Hematopoietic multipotent progenitor cell treated with erythropoietin and hydrocortisone succinate and interleukin-3 and kit ligand, for 8 days (in vitro differentiated cells): ENCODE data around the gene NBAS.
A peak's percentile ranks its signal among the peaks of the same experiment; 100 is the strongest.

ENCODE experiments used
- DNase-seq: peaks from one replicate; pipeline ENCODE4 v3.0.0-alpha.2; 2015

NBAS gene

DNA sequence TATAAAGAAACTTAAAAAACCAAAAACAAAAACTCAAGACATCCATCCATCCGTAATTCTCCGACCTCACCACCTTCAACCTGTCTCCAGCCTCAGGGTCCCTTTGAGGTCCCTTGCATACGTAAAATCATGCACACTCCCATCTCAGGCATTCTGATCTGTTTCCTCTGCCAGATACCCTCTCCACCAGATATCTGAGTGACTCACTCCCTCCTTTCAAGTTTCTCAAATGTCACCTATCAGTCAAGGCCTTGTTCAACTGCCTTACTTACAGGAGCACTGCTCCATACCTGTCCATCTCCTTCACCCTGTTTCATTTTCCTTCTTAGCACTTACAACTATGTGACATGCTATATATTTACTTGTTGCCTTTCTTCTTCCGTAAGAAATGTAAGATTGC lies 369.3 kb downstream of the NBAS start:
- no peak for DNase-seq

- DNase-seq: peak; percentile 24
Measured at GRCh38 chr2:15189216-15189615, 371.9 kb downstream of the NBAS start.

- no peak for DNase-seq
Measured at GRCh38 chr2:15187702-15188101, 373.4 kb downstream of the NBAS start.

DNA sequence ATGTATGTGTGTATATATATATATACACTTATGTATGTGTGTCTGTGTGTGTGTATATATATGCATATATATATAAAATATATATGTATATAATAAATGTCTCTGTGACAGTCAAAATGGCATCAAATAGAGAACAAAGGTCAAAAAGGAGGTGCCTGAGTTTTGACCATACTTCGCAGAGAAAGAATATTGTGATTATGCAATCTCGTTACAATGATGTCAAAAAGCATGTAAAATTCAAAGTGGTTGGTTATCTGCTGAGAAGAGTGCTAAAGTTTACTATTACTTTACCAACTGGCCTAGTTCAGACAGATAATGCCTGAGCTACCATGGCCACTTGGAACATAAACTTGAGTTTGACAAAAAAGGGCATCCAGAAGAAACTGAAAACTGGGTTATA lies 375.0 kb downstream of the NBAS start:
- DNase-seq: no peak

DNA sequence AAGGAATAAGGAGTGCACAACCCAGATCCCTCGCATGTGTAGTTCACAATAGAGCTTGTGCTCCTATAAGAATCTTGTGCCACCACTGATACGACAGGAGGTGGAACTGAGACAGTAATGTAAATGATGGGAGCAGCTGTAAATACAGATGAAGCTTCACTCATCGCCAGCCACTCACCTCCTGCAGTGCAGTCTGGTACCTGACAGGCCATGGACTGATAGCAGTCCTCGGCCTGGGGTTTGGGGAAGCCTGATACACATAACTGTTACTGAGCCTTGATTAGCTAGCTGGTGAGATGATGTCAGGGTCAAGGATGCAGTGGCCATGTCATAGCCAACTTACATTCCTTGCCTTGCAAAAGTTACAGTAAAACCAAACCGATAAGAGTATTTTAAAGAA lies 376.6 kb downstream of the NBAS start:
- no peak for DNase-seq

DNA sequence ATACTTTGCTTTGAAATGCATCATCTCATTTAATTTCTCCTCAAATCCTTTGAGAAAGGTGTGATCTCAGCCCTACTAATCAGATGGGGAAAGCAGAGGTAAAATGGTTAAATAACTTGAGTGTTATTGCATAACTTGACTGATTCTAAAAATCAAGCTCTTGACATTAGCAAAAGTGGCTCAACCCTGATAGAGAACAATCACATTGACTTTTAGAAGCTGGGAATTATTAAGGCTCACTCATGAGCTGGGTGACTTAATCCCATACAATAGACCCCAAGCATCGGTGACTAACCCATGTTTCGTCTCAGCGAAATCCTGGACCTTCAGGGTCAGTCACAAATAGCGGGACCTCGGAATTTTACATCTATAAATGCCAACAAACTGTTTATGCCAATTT lies 378.9 kb downstream of the NBAS start:
- no peak for DNase-seq

DNA sequence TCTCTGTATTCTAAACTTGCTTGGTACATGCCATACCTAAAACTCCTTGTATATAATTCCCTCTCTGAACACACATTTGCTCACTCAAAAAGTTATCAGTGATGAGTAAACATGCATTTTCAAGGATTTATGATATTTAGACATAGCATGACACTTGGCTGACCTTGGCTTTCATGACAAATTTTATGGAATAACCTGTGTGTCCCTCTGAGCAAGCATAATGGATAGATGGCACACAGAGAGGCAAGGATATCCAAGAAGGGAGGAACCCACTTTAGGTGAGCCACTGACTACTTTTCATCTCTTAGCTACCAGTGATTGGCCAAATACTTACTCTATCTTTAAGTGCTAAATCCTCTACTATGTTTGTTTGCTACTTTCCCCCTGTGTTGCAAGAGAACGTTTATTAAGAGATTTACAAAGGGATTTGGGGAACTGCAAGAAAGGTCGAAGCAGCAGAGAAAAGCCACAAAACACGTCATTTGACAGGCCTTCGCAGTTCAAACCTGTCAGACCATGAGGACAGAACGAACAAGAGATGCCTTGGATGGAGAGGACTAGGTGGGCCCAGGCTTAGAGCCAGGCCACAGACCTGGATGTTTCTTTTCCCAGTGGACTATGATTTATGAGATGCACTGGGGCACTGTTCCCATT lies 379.9 kb downstream of the NBAS start:
- DNase-seq: no peak

DNA sequence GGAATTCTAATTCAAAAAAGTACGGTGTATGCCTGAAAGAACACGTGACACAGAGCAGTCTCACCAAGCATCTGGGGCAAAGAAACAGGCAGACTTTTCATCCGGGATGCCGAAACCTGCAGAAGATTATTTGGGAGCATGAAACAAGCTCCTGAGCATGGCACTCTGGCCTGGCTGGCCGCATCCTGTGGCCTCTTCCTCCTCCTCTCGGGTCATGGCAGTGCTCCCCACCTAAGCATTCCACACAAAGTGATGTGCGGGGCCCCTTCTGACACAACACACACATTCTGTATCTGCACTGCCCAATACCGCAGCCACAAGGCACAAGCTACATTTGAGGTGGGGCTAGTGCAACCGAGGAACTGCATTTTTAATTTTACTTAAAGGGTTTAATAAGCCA lies 380.8 kb downstream of the NBAS start:
- DNase-seq: no peak

GRCh38 chr2:15178946-15179345 lies 382.2 kb downstream of the NBAS start:
- no peak for DNase-seq

DNA sequence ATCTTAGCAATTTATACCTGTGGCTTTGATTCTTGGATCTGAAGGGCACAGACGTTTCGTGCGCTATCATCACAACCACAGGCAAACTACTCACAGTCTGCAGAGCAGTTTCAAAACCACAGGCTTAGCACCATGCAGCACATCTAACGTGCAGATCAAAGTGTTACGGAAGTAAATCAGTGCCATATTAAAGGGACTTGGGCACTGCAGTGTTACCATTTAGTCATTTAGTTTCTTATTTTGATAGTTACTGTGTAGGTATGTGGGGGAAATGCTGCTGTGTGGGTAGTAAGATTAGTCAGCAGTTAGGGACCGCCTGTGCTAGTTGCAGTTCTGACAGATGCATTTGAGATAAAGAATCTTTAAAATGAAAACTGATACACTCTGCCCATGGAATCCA lies 384.0 kb downstream of the NBAS start:
- peak; percentile 60 for DNase-seq

DNA sequence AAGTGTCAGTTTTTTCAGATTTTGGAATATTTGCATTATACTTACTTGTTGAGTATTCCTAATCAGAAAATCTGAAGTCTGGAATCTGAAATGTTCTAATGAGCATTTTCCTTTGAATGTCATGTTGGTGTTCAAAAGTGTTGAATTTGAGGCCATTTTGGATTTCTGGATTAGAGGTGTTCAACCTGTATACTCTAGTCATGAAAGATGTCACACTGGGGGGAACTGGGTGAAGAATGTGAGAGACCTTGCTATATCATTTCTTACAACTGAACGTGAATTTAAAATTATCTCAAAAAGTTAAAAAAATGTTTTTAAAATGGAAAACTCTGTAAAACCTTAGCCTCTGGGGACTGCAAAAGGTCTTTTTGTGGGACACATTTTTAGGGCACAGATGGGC lies 384.5 kb downstream of the NBAS start:
- DNase-seq: no peak

GRCh38 chr2:15174567-15174966 lies 386.6 kb downstream of the NBAS start:
- no peak for DNase-seq

DNA sequence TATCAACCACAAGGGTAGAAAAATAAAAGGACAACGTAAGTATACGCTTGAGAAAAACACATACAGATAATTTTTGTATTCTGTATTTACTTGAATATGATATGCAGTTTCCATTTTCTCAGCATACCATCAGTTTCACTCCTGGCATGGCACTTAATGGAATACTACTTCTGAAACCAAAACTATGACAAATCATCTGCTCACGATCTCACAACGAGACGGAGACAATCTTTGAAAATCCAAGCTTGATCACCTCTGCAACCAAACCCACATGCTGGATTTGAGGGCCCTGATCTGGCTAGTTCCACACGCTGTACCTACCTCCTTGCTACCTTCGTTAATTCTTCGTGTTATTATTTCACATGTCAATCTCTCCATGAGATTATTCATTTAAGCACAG lies 387.6 kb downstream of the NBAS start:
- no peak for DNase-seq

DNA sequence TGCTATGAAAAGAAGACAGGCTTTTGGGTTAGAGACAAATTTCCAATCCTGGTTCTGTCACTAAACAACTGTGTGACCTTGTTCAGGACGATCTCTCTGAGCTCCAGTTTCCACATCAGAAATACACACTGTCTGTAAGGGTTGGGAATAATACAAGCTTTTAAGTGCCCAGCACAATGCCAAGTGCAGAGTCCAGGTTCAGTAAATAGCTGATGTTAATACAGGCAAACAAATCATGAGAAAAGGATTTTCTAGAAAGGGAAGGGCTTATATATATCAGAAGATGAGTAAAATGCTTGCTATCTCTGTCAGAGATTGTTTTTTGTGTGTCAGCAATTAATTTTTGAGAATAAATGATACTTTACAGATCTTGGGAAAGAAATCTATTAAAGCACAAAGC lies 388.3 kb downstream of the NBAS start:
- DNase-seq: no peak

- no peak for DNase-seq
Measured at GRCh38 chr2:15170070-15170775, 390.9 kb downstream of the NBAS start.

- peak; percentile 14 for DNase-seq
Measured at GRCh38 chr2:15169326-15170069, 391.6 kb downstream of the NBAS start.

DNA sequence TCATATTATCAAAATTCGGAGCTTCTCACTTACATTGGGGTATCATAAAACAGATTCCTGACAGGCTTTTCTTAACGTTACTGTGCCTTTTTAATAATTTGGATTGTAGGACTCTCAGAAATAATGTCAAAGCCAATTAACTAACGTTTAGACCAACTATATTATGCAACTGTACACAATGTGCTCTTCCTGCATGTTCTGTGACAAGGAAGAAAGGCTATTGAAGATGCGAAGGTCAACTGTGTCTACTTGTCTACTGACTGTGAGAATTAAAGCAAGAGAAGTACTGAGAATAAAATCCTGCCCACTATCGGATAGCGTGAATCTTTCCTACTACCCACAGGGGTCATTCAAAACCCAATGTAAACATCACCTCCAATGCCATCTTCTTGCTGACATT lies 393.0 kb downstream of the NBAS start:
- no peak for DNase-seq

- DNase-seq: no peak
Measured at GRCh38 chr2:15166878-15167277, 394.3 kb downstream of the NBAS start.

GRCh38 chr2:15163326-15163725 lies 397.8 kb downstream of the NBAS start:
- no peak for DNase-seq

DNA sequence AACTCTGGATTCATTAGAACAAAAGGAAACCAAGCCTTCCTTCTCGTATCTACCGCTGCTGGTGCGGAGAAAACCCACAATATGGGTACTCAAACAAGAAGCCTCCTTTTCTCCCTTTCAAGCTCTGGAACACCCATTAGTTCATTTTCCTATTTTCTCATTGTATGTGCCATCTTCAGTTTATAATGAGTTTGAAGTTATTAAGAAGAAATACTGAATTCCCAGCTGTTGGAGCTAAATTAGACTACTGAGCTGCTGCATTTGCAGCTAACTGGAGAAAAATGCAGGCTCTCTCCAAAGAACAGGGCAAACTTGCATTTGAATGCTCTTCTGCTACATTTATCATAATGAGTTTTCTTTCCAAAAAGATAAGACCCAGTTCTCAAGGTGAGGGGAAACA lies 398.5 kb downstream of the NBAS start:
- DNase-seq: no peak

DNA sequence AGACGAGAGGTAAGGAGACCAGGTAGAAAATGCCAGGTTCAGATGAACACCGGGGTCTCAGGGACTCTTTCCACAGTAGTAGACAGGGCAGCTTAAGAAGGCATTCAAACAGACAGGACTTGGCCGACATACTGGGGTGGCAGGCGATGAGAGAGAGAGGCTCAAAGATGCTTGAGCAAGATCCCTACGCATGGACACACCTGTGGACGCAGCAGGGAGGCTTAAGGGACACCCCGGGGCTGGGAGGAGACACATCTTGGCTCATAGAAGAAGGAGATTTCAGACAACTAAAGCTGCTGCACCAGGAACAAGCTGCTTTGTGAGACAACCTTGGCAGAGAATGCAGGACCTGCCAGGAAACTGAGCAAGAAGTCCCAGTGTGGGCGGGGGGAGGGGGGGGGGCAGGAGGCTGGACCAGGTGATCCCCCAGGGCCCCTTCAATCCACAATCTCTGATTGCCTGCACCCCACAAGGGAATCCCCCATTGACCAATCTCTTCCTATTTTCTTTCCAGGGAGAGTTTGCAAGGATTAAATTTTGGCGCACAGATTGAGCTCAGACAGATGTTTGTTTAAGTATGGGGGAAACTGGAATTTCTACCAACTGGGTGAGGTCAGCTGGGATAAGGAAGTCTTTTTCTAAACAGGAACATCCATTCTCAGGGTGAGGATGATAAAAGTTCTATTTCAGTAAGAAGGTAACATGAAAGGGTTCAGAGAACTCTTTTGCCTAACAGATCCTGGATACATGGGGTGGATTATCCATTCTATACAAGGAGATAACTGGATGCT lies 400.7 kb downstream of the NBAS start:
- DNase-seq: no peak

GRCh38 chr2:15159751-15160177 lies 401.4 kb downstream of the NBAS start:
- DNase-seq: peak; percentile 60

- no peak for DNase-seq
Measured at GRCh38 chr2:15159206-15159605, 401.9 kb downstream of the NBAS start.
